GM19372 (cell line): Measurements from ENCODE around the gene YDJC.
"Not testable (repeated sequence)": the region's sequence is repeated elsewhere in the genome, so short reads cannot be mapped to it uniquely, and the experiment has no call there.

Experiments
- ATAC-seq: cut with Tn5 transposase; IDR thresholded peaks from one replicate; pipeline ENCODE4 v1.9.1; 2021; ENCODE audit warnings: mild to moderate bottlenecking, low read depth, moderate library complexity; ENCODE audit not compliant: unreplicated experiment

Gene YDJC

DNA sequence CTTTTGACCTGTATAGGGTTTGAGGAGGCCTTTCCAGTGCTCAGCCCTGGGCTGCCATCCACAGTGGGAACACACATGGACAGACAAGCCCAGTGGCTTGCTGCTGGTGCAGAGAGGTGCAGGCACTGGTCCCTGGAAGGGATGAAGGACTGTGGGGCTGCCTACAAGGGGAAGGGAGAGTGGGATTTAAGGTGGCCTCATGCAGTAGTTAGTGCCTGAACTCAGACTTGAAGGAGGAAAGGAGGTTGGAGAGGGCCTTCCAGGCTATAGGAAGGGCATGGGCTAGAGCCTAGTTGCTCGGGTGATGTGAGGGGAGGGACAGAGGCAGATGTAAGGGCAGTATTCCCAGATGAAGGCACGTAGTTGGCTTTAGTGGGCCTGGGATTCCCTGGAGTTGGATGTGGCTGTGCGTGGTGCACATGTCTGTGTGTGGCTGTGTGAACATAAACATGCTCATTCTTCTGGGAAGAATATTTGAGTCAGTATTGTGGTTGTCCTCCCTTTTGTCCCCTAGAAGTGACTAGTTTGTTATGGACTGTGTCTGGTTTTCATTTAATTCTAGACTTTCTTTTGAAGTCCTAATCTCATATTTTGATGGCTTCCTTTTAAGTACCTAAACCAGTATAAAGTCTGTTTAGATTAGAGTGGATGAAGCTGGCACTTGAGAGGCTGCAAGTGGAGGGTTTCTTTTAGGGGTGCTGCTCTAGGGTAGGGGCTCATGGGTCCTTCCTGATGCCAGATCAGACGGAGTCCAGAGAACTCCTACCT is 18.4 kb downstream of the YDJC start:
- ATAC-seq = no peak

DNA sequence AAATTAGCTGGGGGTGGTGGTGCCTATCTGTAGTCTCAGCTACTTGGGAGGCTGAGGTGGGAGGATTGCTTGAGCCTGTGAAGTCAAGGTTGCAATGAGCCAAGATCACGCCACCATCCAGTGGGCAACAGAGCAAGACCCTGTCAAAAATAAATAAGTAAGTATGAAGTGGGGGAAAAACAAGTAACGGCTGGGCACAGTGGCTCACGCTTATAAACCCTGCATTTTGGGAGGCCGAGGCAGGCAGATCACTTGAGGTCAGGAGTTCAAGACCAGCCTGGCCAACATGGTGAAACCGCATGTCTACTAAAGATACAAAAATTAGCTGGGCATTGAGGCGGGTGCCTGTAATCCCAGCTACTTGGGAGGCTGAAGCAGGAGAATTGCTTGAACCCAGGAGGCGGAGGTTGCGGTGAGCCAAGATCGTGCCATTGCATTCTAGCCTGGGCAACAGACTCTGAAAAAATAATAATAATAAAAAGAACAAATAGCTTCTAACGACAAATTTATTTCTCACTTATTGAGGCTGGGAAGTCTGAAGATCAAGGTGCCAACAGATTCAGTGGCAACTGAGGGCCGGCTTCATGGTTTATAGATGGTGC is 20.2 kb downstream of the YDJC start:
- ATAC-seq = not testable (repeated sequence)

DNA sequence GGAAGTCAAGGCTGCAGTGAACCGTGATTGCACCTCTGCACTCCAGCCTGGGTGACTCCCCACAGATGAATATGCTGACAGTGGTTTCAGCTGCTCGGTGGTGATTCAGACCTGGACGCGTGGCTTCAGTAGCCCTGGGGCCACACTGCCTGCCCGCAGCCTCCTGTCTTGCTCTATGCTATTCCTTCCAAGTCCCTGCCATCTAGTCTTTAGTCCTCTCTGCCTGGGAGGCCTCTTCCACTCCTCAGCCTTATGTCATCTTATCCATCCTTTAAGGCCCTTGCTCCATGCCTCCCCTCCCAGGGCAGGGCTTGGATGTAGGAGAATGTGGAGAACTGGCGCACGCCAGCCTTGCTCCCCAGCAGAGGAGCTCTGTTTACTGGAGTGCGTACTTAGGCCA is 23.0 kb downstream of the YDJC start:
- ATAC-seq = no peak

DNA sequence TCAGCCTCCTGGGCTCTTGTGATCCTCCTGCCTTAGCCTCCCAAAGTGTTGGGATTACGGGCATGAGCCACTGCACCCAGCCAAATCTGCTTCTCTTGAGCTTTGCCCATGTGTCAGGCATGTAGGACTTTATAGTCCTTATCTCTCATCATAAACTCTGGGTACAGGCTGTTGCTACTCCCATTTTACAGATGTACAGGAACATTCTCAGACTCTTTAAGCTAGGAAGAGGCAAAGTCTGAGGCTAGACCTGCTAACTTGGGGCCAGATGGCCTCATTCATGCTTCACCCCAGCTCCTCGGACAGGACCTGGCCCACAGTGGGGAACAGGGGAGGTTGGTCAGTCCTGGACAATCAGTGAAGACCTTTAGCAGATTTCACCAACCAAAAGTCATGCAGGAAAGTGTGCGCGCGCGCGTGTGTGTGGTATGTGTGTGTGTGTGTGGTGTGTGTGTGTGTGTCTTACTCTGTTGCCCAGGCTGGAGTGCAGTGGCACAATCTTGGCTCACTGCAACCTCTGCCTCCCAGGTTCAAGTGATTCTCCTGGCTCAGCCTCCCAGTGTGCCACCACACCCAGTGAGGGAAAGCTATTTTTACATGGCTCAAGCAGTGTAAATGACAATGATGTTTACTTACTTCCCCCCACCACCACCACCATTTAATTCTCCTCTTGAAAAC is 23.8 kb downstream of the YDJC start:
- no peak for ATAC-seq

DNA sequence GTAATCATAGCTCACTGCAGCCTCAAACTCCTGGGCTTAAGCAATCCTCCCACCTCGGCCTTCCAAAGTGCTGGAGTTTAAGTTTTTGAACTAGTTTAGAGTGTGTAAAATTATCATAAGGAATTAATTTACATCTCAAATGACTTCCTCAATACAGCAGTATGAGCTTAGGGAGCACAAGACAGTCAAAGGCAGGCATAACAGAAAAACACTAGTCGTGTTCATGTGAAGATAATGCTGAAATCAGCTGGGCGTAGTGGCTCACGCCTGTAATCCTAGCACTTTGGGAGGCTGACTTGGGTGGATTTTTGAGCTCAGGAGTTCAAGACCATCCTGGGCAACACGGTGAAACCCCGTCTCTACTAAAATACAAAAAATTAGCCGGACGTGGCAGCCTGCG is 25.8 kb downstream of the YDJC start:
- ATAC-seq = no peak

DNA sequence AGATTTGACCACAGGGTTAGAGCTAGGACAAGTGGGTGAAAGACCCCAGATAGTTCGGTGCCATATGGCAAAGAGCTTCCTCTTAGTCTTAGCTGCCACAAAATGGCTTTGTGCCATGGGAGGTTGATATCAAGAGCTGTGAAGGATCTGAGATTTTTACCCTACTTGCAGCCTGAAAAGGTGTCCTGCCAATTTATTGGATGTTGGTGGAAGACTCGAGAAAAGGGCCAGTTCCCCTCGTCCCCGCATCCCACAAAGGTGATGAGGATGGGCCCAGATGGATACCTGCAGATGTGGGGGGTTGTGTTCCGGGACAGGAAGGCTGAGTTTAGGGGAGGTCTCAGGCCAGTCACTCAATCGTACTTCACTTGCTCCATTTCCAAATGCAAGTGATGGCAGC is 27.2 kb downstream of the YDJC start:
- ATAC-seq = no peak

DNA sequence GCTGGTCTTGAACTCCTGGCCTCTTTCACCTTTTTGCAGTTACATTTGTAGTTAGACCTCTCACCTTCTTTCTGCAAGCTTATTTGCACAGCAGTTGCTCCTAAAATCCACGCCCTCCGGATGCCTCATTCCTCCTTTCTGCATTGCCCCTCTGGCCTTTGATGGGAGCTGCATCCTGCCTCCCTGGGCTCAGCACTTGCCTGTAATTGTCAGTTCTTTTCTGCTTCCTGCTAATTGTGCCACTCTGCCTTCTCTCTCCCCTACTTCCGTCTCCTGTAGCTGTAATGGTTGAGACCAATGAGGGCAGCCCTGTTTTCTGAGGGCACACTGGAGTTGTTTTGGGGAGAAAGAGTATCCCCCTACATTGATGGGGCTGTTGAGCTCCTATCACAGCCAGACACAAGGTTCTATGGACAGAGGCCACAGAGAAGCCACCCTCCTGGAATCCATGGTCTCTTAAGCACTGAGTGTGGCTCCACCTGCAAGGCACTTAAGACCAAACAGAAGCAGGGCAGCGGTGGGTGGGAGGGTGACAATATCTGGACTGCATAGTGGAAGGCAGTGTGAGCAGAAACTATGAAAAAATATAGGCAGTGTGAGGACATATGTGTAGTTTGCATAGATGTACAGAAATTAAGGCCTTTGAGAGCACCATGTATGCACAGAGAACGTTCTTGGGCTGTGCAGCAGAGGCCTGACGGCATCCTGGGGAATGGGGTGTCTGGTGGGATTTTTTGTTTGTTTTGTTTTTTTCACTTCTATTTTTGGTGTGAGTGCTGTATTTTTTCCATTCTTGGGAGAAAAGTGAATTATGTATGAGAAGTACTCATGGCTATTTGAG is 30.5 kb downstream of the YDJC start:
- no peak for ATAC-seq

DNA sequence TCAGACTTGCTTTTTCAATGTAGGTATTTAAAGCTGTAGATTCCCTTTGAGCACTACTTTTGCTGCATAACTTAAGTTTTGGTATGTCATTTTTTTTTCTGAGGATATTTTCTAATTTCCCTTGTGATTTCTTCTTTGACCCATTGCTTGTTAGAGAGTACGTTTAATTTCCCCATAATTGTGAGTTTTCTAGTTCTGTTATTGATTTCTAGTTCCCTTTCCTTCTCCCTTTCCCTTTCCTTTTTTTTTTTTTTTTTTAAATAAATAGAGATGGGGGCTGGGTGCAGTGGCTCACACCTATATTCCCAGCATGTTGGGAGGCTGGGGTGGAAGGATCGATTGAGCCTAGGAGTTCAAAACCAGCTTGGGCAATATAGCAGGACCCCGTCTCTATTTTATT is 31.5 kb downstream of the YDJC start:
- ATAC-seq = no peak

DNA sequence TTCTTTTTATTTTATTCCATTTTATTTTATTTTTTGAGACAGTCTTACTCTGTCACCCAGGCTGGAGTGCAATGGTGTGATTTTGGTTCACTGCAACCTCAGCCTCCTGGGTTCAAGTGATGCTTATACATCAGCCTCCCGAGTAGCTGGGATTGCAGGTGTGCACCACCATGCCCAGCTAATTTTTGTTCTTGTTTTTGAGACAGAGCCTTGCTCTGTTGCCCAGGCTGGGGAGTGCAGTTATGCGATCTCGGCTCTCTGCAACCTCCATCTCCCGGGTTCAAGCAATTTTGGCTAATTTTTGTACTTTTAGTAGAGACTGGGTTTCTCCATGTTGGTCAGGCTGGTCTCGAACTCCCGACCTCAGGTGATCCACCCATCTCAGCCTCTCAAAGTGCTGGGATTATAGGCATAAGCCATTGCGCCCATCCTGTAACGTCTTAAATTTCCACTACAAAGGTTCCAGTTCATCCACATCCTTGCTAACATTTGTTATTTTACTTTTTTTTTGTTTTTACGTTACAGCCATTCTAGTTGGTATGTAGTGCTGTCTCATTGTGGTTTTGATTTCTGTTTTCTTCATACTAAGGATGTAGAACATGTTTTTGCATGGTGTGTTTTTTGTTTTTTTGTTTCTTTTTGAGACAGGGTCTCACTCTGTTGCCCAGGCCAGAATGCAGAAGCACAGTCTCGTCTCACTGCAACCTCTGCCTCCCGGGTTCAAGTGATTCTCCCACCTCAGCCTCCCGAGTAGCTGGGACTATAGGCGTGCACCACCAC is 33.3 kb downstream of the YDJC start:
- ATAC-seq = not testable (repeated sequence)

DNA sequence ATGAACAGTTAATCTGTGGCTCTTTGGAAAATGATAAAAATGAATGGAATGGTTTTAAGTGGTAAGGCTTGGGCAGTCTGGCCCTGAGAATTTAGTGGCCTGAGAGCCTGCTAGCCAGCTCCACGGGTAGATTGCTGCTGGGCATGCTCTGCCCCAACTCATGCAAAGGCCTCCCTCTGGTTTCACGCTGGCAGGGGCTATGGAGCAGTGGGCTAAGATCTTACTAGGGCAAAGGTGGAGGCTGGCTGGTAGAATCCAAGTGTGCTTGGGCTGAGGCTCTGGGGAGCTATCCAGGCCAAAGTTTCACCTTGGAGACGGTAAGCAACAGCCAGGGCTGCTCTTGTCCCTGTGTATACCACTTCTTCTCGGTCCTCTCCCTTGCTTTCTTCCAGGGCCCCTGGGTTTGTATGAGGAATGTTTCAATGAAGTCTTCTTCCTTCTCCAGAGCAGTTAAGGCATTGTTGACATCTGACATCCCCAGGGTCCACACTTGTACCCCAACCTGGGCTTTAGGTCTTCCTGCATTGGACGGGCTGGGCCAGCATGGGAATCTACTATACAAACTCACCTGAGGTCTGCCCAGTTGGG is 34.9 kb downstream of the YDJC start:
- ATAC-seq = no peak

DNA sequence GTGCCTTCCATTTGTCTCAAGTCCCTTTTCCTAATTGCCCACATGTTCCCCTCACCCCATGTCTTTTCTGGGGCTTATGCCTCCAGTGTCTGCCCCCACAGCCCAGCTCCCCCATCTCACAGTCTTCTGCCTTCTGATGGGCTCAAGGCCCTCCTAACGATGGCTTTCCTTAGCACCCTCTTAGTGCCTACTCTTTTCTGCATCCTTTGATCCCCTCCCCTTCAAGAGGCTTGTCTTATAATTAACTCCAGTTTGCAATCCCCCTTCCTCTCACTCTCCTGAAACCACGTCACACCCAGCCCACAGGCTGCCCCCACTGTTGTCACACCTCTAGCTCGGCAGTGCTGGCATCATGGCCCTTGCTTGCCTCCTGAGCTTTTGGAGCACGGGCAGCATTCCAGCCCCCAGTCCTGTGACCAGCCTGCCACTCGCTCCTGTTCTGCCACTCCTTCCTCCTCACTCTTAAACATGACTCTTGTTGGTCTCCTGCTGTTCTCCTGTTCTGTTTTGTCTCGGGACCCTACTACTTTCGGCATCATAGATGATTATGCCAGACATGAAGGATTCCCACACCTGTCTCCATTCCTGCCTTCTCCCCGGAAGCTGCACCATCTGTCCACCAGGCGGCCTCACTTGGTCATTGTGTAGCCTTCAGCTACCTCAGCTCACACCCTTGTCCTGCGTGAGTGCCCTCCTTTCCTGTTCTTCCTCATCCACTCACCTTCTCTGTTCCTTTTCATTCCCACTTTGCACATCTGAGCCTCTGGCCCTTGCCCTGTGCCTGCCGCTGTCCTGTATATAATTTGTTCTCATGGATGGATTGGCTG is 36.2 kb downstream of the YDJC start:
- ATAC-seq = no peak

DNA sequence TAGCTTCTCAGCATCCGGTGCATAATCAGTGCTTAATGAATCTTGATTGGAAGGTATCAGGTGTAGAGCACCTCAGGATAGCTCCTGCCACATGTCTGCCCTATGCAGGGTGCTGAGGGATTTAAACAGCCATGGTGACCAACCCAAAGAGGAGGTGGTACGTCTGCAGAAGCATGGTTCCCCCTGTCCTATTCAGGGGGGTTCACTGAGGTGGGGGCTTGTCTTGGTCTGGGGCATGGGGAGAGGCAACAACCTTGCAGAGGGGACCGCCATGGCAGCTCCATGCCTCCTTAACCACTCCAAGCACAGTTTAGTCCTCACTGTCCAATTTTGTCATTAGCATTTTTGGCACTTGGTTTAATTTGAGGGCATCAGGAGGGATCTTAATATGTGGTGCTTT is 37.4 kb downstream of the YDJC start:
- ATAC-seq = no peak

DNA sequence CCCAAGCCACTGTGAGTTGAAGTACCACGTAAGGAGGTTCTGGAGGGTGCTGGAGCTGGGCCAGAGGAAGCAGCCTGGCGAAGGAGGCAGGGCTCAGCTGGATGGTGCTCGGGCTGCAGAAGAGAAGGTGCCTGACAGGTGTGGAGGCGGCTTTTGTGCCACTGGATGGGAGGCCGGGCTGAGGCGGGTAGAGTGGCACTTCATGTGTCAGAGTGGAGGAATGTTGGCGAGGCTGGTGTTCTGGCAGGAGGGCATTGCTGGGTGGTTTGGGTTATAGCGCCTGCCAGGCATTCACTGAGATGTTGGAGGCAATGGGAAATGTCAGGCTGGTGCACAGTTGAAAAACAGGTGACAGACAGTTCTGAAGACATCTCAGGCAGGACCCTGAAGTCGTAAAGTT is 38.1 kb downstream of the YDJC start:
- no peak for ATAC-seq

DNA sequence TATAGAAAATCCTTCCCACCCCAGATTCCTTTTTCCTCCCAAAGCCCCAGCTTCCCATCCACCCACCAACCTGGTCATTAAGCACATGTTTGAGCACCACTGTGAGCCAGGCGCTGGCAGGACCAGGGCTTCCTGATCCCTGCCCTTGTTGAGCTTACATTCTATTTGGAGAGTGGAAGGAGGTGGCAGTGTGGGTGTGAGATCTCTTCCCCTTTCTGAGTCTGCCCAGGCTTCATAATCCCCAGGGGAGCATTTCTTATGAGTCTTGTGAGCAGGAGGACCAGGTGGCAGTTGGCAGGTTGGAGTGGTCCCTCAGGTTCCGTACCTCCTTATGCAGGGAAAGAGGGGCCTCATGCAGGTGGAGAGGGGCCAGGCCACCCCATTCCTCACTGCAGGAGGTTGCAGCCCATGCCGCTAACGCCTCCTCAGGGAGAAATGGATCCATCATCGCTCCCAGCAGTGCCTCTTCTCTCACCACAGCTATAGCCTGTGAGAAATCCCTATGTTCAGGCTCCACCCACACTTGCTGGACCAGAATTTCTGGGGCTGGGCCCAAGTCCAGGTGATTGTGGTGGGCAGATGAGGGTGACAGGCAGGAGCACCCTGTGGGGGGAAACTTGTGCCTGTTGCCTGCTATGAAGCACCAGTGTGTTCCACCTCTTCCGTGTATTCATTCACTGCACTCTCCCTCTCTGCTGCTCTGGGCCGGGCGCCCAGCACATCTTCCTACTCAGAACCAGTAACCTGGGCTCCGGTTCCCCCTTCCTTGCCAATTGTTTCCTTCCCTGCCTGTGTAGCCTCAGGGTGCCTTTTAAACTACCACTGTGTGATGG is 38.8 kb downstream of the YDJC start:
- ATAC-seq = no peak

DNA sequence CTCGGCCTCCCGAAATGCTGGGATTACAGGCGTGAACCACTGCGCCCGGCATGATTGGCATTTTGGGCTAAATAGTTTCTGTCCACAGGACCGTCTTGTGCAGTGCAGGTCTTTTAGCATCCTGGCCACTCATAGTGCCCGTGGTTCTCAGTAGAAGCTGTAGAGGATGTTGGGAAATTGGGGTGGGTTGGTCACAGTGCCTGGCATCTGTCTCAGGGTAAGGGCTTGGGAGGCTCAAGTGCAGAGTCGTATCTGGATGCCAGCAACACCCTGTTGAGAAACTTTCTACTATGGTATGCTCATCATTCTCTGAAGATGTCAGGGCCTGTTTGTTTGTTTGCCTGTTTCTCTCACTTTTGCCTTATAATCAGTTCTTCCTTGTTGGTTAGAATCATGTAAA is 40.4 kb downstream of the YDJC start:
- ATAC-seq = no peak

DNA sequence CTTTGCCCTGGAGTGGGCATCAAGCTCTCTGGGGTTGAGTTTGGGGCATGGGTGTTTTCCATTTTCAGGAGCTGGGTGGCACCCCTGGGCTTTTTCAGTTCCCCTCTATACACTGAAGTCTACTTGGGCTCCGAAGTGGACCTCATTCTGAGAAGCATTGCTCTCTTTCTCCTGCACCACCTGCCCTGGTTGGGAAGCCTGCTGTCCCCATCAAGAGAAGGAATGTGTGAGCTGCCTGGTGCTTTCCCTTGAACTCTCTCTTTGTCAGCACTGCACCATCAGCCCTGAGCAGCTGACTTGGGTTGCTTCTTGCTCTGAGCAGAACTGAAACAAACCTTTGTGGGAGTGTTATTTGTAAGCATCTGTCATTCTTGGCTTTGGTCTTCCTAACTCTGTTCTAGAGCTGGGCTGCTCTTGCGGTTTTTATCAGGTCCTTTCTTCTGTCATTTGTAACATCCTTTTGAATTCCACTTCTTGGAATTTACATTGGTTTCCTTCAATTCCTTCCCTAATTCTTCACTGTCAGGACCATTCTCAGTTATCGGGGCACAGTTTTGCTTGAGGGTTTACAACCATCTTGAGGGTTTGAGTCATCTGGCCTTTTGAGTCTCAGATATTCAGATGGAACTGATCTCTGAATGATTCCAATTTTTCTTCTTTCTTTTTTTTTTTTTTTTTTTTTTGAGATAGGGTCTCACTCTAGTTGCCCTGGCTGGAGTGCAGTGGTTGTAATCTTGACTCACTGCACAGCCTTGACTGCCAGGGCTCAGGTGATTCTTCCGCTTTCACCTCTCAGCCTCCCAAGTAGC is 41.8 kb downstream of the YDJC start:
- ATAC-seq = peak; percentile 72

DNA sequence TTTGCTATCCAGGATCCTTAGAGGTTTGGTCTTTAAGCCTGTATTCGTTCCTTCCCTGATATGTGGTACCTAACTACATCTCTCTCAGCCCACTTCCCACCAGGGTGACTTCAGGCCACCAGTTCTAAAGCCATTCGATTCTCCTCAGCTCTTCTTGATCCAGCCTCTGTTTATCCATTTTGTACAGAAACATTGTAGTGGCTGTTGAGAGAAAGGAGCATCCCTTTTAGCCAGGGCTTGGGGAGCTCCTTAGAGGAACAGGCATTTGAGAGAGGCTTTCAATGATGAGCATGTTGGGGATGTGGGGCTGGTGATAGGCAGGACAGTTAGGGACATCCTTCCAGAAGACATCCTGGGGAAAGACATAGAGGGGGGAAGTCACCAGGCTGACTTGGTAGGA is 44.4 kb downstream of the YDJC start:
- no peak for ATAC-seq
